Fibroblast of lung (primary cell): ENCODE data around the gene SPPL3.

Experiments used
- CTCF ChIP-seq, 2 donors: IDR thresholded peaks in 1 of 2; conservative IDR thresholded peaks in 1 of 2; 1 replicate in 1 of 2; 2 replicates in 1 of 2; pipeline ENCODE4 v1.5.1; 2011 to 2012; ENCODE audit warnings: low read length in 2 of 2, control low read depth in 1 of 2, inconsistent platforms in 1 of 2, low read depth in 1 of 2, mild to moderate bottlenecking in 1 of 2
- EZH2 ChIP-seq: IDR thresholded peaks from 2 replicates; pipeline ENCODE4 v1.5.1; 2012; ENCODE audit warnings: low read length, control low read depth, mild to moderate bottlenecking; ENCODE audit errors: missing control alignments

GRCh38 chr12:120791669-120792176 is 112.4 kb downstream of the SPPL3 start:
- TF ChIP-seq CTCF (conservative IDR thresholded peaks at IDR 0.05 in 1 of 2, IDR thresholded peaks at IDR 0.05 in 1 of 2; ENCODE audit: low read depth in 1 of 2, low read length in 2 of 2) (no peak), EZH2 (no peak)
